ENCODE results near the gene PDZD7. TPM values are rescaled to one million over a fixed set of nuclear protein-coding genes. Genes with fewer than 3 reads are reported as not detected.
A peak's percentile ranks its signal among the peaks of the same experiment; 100 is the strongest.

Gene PDZD7
- total and polyA plus RNA-seq, 2 of the 8 experiments (the other 6 are each of a cell fraction or from before 2014, with no cell fraction given) = 0.88 to 1.6 TPM

DNA sequence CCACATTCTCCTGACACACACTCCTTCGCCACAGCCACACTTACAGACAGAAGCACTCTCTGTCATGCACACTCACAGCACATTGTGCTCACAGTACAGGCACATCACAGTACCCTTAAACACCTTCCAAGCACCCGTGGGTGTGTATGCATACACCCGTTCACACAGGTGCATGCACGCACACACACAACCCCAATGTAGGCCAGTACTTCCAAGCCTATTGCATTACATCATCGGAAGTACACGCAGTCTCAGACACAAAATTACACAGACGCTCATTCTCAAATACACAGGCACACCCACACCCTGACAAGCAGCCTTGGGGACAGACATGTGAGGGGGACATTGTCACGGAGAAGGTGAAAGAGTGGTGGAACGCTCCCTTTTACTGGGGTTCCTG is 42.0 kb upstream of the PDZD7 start:
- Histone ChIP-seq H2BK15ac (ENCODE audit: low read length) (no peak overlapping the region; the same call in 1 of the 2 replicates), H3K27me3 (replicated peaks in 1 of 4; ENCODE audit: control insufficient read depth in 3 of 4, extremely low read depth in 1 of 4, insufficient read depth in 3 of 4, low read length in 3 of 4) (peaks cover 5 to 41% (median 33%) of the 10 kb centered on the region in 4 experiments), H3K9me3 (ENCODE audit: insufficient read depth in 2 of 2, low read depth in 1 of 2, low read length in 1 of 2) (no peaks in the 10 kb centered on the region), H3K23ac (ENCODE audit: insufficient read length) (no peak overlapping the region), H3K4ac (replicated peaks; ENCODE audit: insufficient read length, low read depth, low read length) (no peak overlapping the region), H4K5ac (ENCODE audit: insufficient read length, low read depth, low read length) (no peak overlapping the region), H2BK5ac (ENCODE audit: low read depth, low read length) (no peak overlapping the region), H4K91ac (replicated peaks; ENCODE audit: insufficient read length, low read length) (no peak overlapping the region), H2BK12ac (ENCODE audit: low read depth, low read length) (peak overlapping the region; percentile 40; the same call in 1 of the 2 replicates), H3K36me3 (ENCODE audit: control insufficient read depth in 2 of 4, insufficient read depth in 4 of 4, low read length in 3 of 4) (no peaks in the 10 kb centered on the region), H3K79me2 (ENCODE audit: control insufficient read depth in 1 of 2, insufficient read depth in 2 of 2, low read length in 2 of 2) (no peaks in the 10 kb centered on the region), H2AFZ (ENCODE audit: low read length) (no peak overlapping the region), H3K14ac (ENCODE audit: insufficient read length) (no peak overlapping the region), H3K79me1 (ENCODE audit: low read depth, low read length) (no peaks in the 10 kb centered on the region), H2BK120ac (replicated peaks; ENCODE audit: low read depth, low read length) (no peak overlapping the region), H3K23me2 (ENCODE audit: low read depth, low read length) (no peaks in the 10 kb centered on the region), H3K18ac (ENCODE audit: extremely low read depth, low read length) (no peak overlapping the region), H4K20me1 (replicated peaks in 1 of 2; ENCODE audit: control insufficient read depth in 1 of 2, insufficient read depth in 2 of 2, low read length in 2 of 2) (peaks cover 0 to 1% of the 10 kb centered on the region in 2 experiments), H4K8ac (ENCODE audit: extremely low read depth, insufficient read depth, low read length) (no peak overlapping the region), H3K4me2 (ENCODE audit: insufficient read depth in 1 of 2, low read depth in 2 of 2, low read length in 2 of 2) (peak overlapping the region in 1 of 2 experiments; percentile 28; a peak in 1 of 4 replicates), H3K56ac (replicated peaks; ENCODE audit: insufficient read length, low read depth, low read length) (no peak overlapping the region), H2BK20ac (ENCODE audit: low read length) (no peak overlapping the region), H2AK5ac (ENCODE audit: low read depth, low read length) (peak overlapping the region; percentile 65), H3K4me1 (replicated peaks in 1 of 4; ENCODE audit: control insufficient read depth in 3 of 4, insufficient read depth in 4 of 4, low read length in 3 of 4) (peaks cover 0 to 8% (median 3%) of the 10 kb centered on the region in 4 experiments; a peak in 4 of 7 replicates), H3K4me3 (ENCODE audit: extremely low read depth in 1 of 4, insufficient read depth in 2 of 4, low read depth in 3 of 4, low read length in 4 of 4) (peak overlapping the region in 1 of 4 experiments; percentile 51; a peak in 1 of 8 replicates), H3K27ac (ENCODE audit: low read depth, low read length) (no peak overlapping the region), H3K9ac (replicated peaks in 1 of 4; ENCODE audit: extremely low read depth in 1 of 4, low read depth in 3 of 4, low read length in 3 of 4) (no peak overlapping the region)
- FAIRE-seq = no peak
- WGBS, 2 experiments (ENCODE audit: extremely low coverage in 1 of 2, insufficient coverage in 1 of 2, insufficient read length in 1 of 2, insufficient replicate concordance in 2 of 2, low coverage in 1 of 2, low lambda C conversion rate in 2 of 2, missing lambda C conversion rate in 1 of 2) = 81% methylated on average over 9 of the region's 9 CpGs; no CpG with 5 or more reads in 1 of the 2 experiments
- TF ChIP-seq BCL11A (IDR thresholded peaks at IDR 0.05; ENCODE audit: low read depth in 2 of 2, low read length in 2 of 2) (no peak), EZH2 (IDR thresholded peaks at IDR 0.05; ENCODE audit: low read depth, low read length, severe bottlenecking) (peak; percentile 45)
- POLR2A ChIA-PET (ENCODE audit: partially characterized antibody) = no interaction called here
- no peak for DNase-seq (ENCODE audit: low read depth in 1 of 2, low spot score in 2 of 2)
- CTCF ChIA-PET (ENCODE audit: partially characterized antibody) = interaction anchor here (1.3 to 59.5 kb wide), 5 partner anchors 26 to 67 kb away, joined by 5 to 2176 read pairs (median 240); partner anchors contain the start of genes KAZALD1, PDZD7 and SFXN3

All from H1 (cell line).